Activated gamma-delta T cell (primary cell): Measurements from ENCODE around the gene HPCAL1.

Experiments used
- DNase-seq: peaks from one replicate; lab custom pipeline; 2025; lab: John Stamatoyannopoulos, UW

The HPCAL1 gene

DNA sequence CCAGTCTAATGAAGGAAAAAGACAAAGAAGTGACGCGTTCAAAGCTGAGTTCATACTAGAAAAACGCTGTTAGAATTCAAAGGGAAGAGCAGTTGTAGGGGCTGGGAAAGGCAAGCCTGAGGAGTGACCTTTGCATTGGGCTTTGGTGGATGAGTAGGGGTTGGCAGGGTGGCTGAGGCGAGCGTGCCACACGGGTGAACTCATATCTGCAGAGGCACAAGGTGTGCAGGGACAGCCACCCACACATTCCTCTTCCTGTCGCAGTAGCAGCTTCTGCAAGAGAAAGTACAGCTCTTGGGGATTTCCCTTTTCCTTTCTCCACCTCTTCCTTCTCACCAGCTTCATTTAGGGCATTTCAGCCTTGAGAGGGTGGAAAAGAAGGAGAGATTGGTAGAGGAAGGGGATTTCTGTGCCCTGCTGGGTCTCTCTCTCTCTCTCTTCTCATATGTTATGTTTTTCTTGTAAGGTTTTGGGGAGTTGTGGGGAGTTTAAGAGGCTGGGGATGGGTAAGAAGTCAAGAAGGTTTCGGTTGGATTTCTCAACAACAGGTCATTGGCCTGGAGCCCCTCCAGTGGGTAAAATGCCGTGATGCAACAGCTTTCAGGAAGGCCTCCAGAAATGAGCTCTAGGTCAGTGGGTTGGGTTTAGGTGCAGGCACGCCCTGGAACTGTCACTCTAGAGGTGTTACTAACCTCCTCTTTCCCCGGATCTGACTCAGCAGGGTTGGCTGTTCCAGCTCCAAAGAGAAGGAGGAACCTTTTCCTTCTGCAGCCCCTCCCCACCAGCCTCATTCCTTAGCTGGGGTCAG lies 105.3 kb downstream of the HPCAL1 start:
- no peak for DNase-seq

- no peak for DNase-seq
Measured at GRCh38 chr2:10408649-10409579, 106.2 kb downstream of the HPCAL1 start.

- DNase-seq = no peak
Measured at GRCh38 chr2:10410001-10410822, 107.5 kb downstream of the HPCAL1 start.

GRCh38 chr2:10410823-10411437 lies 108.2 kb downstream of the HPCAL1 start:
- no peak for DNase-seq

DNA sequence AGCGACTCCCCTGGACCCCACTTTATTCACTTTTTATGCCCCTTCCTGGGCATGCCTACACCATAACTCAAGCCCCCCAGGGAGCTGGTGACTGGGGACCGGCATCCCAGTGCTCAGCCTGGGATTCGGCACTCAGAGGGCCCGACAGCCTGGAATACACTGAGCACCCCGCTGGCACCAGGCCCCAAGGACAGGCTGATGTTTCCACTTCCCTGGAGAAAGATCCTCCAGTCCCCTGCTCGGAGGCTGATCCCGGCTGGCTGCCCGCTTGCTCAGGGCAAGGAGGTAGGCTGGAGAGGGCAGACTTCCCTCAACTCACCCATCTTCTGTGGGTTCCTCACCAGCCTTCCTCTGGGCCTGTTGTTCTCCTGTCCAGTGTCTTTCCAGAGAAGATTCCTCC lies 108.9 kb downstream of the HPCAL1 start:
- DNase-seq = no peak

DNA sequence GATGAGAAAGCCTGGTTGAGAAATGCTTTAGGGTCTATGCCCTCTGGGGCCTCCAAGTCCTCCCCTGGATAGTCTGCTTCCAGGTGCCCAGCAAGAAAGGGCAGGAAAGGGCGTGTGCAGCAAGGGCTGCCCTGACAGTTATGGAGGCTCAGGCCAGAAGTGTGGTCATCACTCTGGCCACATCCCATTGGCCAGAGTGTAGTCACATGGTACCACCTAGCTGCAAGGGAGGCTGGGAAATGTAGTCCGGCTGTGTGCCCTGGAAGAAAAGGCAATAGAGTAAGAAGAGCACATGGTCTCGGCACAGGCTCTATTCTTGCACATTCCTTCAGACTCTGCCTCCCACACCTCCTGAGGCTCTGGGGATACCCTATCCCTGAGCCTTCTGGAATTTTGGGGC lies 109.7 kb downstream of the HPCAL1 start:
- no peak for DNase-seq

GRCh38 chr2:10413503-10413902 lies 110.8 kb downstream of the HPCAL1 start:
- DNase-seq = no peak

DNA sequence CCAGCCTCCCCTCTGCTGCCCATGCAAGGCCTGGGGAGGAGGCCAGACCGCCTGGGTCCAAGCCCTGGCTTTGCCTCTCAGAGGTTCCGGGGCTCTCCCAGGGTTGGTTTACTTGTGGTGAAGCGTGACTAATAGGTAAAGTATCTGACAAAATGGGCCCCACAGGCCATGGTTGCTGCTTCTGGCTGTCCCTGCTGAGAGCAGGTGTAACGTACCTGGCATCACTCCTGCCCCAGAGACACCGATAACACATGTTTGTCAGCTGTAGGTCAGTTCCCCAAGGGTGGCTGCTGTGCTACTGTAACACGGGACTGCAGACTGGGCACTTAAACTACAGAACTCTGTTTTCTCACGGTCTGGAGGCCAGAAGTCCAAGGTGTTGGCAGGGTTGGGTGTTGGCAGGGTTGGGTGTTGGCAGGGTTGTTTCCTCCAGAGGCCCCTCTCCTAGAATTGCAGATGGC lies 111.3 kb downstream of the HPCAL1 start:
- no peak for DNase-seq

GRCh38 chr2:10414591-10414990 lies 111.9 kb downstream of the HPCAL1 start:
- no peak for DNase-seq

- DNase-seq = no peak
Measured at GRCh38 chr2:10415048-10415447, 112.3 kb downstream of the HPCAL1 start.

GRCh38 chr2:10415640-10416039 lies 112.9 kb downstream of the HPCAL1 start:
- no peak for DNase-seq

- DNase-seq = no peak
Measured at GRCh38 chr2:10417551-10418335, 115.0 kb downstream of the HPCAL1 start.

GRCh38 chr2:10419553-10420257 lies 117.0 kb downstream of the HPCAL1 start:
- DNase-seq = no peak

- no peak for DNase-seq
Measured at GRCh38 chr2:10422251-10422650, 119.5 kb downstream of the HPCAL1 start.

DNA sequence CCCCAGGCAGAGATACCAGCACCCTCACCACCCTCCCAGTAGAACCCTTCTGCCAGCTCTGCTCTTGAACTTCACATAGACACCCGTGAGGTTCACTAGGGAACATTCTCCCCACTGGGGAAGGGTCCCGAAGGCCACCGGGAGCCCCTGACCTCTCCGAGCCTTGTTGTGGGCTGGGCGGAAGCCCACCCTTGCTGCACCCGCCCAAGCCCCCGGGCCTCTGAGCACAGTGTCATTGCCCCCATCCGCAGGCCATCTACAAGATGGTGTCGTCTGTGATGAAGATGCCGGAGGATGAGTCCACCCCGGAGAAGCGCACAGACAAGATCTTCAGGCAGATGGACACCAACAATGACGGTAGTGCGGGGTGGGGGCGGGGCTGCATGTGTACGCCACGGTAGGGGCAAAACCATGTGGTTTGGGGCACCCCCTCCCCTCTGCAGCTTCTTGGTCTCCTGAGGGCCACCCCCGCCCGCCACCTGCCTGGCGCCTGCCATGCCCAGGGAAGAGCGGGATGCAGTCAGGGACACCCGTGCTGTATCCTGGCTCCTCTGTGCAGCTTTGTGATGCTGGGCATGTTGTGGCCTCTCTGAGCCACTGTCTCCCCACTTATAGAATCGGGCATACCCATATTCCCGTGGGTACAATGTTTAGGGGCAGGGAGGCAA lies 120.2 kb downstream of the HPCAL1 start:
- DNase-seq = no peak

DNA sequence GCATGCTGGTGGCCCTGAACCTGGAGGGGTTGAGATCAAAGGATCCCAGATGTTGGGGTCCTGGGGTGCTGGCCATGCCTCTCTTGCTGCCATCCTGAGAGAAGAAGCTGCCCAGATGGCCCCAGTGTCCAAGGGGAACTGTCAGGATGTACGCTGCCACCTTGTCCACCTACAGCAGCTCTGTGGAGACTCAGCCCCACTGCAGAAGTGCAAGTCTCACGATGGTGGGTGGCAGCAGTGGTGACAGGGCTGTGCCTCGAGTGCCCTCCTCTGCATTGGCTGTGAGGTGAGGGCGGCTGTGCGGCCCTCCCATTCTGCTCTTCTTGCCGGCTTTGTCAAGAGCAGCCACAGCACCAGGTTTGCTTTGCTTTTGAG lies 120.7 kb downstream of the HPCAL1 start:
- DNase-seq = no peak

DNA sequence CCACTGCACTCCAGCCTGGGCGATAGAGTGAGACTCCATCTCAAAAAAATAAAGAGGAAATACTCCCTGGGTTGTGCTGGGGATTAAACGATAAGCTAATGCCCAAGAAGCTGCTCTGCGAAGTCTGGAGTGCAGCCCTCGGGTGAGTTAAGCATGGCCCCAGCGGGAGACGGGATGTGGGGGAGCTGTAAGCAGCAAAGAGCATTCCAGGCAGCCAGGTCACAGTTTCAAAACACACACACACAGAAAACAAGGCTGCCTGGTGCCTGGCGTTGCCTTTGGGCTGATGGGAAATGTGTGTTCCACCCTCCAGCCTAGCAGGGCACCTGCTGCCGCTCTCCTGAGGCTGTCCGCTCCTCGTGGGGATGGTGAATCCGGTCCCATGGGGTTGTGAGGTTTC lies 121.3 kb downstream of the HPCAL1 start:
- DNase-seq = no peak

DNA sequence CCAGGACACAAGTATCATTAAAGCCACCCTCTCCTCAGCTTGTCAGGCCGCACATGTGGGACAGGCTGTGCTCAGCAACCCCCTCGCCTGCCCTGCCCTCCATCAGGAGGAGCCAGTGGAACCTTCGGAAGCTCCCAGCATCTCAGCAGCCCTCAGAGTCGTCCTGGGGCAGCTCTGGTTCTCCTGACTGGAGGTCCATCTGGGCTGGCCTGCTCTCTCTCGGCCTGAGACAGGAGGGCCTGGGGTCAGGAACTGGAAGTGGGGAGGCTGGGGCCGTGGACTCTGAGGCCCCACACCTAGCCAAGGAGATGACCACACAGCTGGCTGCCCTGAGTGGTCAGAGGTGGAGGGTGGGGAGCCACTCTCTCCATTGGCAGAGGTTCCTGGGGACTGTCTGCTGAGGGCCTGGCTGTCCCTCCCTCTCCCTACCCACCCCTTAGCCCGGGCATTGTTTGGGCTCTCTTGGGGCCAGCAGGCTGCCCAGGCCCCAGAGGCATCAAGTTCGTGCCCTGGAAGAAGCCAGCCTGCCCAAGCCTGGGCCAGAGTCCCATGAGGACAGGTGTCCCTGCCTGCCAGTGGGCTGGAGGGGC lies 122.3 kb downstream of the HPCAL1 start:
- no peak for DNase-seq

DNA sequence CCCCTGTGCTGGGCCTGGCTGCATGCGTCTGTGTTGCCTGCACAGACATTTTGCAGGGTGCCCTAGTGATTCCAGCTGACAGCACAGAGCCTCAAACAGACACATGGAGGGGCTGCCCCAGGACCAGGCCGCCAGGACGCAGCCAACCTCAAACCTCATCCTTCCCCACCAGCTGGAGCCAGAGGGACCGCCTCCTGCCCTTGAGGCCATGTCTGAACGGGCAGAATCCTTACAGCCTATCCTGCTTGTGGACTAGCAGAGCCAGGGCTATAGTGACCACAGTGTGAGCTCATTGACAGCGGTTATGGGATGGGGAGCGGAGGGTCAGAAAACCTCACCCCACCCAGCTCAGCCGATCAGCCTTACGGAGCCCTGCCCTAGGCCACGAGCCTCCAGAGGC lies 123.0 kb downstream of the HPCAL1 start:
- no peak for DNase-seq
